GM19372 (cell line): ENCODE measurements around the gene TNFRSF12A.

Source experiments
- ATAC-seq: cut with Tn5 transposase; IDR thresholded peaks from one replicate; pipeline ENCODE4 v1.9.1; 2021; ENCODE audit warnings: mild to moderate bottlenecking, low read depth, moderate library complexity; ENCODE audit not compliant: unreplicated experiment

The TNFRSF12A gene

DNA sequence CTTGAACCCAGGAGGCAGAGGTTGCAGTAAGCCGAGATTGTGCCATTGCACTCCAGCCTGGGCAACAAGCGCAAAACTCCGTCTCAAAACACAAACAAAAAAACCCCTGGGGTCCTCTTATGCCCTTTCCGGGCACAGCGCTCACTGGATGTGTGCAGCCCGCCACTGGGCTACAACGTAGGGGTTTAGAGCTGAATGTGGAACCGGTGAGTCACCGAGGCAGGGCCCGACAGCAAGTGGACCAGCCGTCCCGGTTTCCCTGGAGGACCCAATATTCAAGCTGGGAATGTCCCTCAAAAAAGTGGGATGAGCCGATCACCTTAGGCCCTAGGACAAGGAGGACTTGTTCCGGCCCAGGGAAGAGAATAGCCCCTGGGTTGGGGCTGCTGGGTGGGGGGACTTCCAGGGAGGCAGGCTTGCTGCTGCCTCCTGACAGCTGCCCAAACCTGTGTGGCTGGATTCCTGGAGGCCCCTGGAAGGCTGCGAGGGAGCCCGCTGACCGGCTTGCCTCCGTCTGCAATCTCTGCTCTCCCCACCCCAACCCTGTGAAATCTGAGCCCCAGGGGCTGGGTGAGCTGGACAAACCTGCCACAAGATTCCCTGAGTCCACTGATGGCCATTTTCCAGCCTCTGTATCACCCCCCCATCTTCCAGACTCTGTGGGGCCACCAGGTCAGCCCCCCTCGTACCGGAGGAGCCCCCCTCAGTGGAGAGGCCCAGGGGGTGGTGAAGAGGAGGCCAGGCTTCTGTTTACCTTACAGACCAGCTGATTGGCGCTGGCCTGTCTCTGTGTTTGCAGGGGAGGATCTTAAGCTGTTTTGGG, 10.4 kb upstream of the TNFRSF12A start:
- no peak for ATAC-seq

DNA sequence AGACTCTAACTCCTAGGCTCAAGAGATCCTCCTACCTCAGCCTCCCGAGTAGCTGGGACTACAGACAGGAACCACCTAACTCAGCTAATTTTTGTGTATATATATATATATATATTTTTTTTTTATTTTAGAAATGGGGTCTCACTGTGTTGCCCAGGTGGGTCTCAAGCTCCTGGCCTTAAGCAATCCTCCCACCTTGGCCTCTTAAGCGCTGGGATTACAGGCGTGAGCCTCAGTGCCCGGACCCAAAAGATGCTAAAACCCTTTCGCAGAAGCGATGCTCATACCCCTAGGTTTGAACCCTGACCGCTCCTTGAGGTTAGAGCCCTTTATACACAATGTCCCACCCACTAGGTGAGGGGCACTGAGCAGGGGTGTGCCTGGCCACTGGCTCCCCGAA, 9.7 kb upstream of the TNFRSF12A start:
- no peak for ATAC-seq

DNA sequence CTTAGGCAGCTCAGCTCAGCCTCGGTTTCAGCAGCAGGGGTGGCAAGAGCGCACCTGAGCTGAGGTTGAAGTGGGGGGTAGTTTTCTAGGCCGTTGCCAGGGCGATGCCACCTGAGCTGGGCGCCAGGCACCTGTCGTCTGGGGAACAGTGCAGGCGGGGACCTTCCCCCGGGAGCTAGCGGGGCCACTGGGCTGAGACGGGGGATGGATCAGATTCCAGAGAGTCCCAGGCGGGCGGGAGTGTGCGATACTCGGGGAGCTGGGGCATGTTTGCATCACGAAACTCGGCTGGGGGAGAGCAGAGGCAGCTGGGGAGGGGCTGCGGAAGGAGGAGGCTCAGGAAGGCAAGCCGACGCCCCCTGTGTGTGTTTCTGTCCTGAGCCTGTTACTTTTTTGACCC, 7.9 kb upstream of the TNFRSF12A start:
- no peak for ATAC-seq

- ATAC-seq: no peak
Measured at GRCh38 chr16:3012828-3013420, 7.2 kb upstream of the TNFRSF12A start, which contains the start of gene CLDN9. Gene CLDN9, plus strand, starts transcription at chr16:3012923. Its CDS starts 440 bp downstream, at chr16:3013363.

- no peak for ATAC-seq
Measured at GRCh38 chr16:3013491-3013951, 6.6 kb upstream of the TNFRSF12A start.

DNA sequence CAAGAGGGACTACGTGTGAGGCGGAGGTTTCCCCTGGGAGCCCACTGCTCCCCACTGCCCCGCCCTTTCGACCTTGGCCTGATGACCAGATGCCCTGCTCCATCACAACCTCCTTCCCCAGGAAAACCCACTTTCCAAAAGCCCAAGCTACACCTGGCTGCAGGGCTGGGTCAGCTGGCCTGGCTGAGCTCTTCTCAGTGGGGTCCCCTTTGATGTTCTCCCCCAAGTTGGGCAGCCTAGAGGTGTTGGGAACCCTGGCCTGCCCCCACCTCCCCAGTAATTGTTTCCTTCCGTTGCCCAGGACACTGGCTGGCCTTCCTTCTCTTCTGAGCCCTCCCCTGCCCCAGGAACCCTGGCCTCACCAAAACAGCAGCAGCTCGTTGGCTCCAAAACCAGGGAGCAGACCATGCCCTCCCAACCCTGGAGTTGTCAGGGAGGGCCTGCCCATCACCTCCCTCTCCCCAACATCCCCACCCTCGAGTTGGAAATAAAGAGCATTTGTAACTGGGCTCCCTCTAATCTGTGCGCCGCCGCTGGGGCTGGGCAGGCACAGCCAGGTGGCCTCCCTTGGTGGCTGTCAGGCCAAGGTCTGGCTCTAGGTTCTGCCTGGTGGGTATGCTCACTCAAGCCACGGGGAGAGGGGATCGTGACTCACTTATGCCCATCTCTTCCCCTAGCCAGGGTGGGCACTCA, 6.0 kb upstream of the TNFRSF12A start:
- no peak for ATAC-seq

DNA sequence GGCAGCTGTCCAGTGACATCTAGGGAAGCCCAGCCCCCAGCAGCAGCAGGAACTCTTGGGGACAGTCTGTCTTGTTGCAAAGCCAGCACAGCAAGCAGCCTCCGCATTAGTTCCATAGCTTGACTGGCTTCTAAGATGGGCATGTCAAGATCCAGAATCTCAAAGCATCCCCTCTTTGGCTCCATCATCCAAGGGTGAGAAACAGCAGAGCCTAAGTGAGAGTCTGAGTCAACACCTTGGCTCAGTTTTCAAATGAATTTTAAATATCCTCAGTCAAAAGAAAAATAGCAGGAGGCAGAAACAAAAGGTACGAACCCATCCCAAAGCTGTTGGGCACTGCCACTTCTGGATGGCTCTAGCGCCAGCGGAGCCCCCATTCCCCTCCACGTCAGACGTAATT, 5.2 kb upstream of the TNFRSF12A start:
- no peak for ATAC-seq

- no peak for ATAC-seq
Measured at GRCh38 chr16:3015865-3016521, 4.2 kb upstream of the TNFRSF12A start.

DNA sequence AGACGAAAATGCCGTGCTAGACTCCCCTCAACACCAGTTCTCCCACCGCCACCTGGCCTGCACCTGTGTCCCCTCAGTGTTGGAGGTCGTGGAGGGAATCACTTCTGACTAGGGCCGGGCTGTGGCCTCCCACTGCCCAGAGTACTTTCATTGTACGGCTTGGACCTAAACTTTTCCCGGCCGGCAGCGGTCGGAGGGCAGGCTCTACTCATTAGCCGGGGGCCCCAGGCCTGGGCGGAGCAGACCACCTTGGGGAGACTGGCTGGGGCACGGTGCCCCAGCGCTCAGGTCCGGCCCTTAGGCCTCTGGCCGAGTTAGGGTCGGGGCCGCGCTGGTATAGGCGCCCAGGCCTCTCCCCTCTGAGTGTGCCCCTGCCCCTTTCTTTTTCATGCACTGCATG, 2.8 kb upstream of the TNFRSF12A start:
- no peak for ATAC-seq

- no peak for ATAC-seq
Measured at GRCh38 chr16:3017794-3018506, 2.2 kb upstream of the TNFRSF12A start, which contains the start of gene CLDN6. Gene CLDN6, minus strand, starts transcription at chr16:3018183. Its CDS starts 2,162 bp downstream, at chr16:3016021.

DNA sequence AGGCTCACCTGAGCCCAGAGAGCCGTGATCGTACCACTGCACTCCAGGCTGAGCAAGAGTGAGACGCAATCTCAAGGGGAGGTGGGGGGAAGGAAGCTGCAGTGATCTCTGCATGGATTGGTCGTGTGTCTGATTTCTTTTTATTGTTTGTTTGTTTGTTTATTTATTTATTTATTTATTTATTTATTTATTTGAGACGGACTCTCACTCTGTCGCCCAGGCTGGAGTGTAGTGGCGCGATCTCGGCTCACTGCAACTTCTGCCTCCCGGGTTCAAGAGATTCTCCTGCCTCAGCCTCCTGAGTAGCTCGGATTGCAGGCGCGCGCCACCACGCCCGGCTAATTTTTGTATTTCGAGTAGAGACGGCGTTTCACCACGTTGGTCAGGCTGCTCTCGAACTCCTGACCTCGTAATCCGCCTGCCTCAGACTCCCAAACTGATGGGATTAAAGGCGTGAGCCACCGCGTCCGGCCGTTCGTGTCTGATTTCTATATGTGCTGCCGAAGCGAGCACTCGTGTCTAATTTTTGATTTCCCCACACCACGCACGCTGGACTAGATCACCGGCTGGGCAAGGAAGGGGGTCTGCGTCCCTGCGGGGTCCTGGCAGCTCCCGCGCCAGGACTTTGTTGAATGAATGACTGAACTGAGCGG, 448 bp upstream of the TNFRSF12A start:
- ATAC-seq: no peak

DNA sequence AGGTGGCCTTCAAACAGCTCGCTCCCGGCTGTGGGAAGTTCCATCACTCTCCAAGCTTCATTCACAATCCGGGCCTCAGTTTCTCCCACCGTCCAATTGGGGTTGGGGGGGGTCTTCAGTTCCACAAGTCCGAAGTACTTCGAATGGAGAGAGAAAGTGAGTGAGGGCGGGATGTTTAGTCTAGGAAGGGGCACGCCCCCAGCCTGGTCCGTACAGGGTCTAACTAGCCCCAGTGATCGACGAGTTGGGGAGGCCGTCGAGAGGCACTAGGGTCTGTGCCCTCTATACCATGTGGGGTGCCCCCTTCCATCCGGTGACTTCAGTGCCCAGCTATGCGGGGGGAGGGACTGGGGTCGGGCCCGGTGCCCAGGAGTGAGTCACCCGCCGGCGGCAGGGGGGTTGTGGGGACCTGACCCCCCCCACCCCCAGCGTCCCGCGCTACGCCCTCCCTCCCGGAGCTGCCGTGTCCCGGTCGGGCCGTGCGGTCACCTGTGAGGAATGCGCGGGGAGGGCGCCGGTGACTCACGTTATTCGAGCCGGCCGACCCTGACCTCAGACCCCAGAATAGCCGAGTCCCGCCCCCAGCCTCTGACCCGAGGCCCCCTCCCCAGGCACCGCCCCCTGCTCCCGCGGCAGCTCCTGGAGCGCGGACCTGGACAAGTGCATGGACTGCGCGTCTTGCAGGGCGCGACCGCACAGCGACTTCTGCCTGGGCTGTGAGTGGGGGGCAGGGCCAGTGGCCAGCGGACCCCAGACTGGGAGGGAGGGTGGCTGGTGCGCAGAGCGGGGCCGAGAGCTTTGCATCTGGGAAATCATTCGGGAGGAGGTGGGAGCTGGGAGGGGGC, 658 bp downstream of the TNFRSF12A start:
- ATAC-seq: no peak

GRCh38 chr16:3021449-3022207, 1.5 kb downstream of the TNFRSF12A start:
- ATAC-seq: no peak

GRCh38 chr16:3022208-3022683, 2.1 kb downstream of the TNFRSF12A start:
- no peak for ATAC-seq

- ATAC-seq: no peak
Measured at GRCh38 chr16:3022684-3023414, 2.7 kb downstream of the TNFRSF12A start.

GRCh38 chr16:3023415-3023668, 3.2 kb downstream of the TNFRSF12A start:
- no peak for ATAC-seq

DNA sequence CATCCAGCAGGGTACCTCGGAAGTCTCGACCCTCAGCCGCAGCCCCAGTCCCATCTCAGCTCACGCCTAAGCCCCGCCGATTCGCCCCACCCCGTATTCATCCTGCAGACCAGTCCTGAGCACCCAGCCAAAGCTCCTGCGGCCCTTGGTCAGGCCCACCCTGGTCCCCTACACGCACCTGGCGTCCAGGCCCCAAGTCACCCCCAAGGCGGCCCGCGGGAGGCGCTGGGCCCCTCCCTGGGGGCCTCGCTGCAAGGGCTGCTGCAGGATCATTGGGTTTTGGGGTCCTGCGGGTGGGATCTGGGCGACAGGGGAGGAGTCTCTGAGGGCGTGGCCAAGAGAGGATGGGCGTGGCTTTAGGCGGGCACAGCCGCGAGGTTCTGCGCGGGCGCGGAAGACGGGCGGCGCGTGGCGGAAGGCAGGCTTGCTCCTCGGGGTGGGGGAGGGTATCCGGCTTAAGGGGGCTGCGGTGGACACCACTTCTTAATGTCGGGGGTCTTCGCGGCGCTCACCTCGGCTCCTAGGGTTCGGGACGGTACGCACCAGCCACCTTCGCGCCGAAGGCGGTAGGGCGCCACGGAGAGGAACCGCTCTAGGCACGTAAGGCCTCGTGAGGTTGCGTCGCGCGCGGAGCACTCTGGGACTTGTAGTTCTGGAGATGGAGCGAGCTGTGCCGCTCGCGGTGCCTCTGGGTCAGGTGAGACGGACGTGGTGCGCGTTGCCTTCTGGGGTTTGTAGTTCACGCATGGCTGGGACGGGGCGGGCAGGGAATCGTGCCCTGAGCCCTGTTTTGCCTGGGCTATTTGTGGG, 3.7 kb downstream of the TNFRSF12A start, which contains the start of the genes HCFC1R1 and THOC6:
HCFC1R1 (minus strand) TSS at position 274 of the 810 bp plus-strand sequence; CDS start at position 273, 1 bp downstream.
THOC6 (plus strand) TSS at position 367 of the 810 bp plus-strand sequence; CDS start at position 659, 292 bp downstream.
- ATAC-seq: peak; percentile 66
